Common myeloid progenitor, CD34-positive (primary cell): ENCODE data around the gene SLMAP.
A peak's percentile ranks its signal among the peaks of the same experiment; 100 is the strongest.

Experiments used
- CTCF ChIA-PET: fragments of 350-600 bp; sonication (Branson Sonifier 250); formaldehyde crosslinking; loops from one replicate; lab custom pipeline; 2021; ENCODE audit warnings: antibody characterized with exemption; lab: Charles Lee
- POLR2A ChIA-PET: fragments of 350-600 bp; sonication (Branson Sonifier 250); formaldehyde crosslinking; loops from one replicate; lab custom pipeline; 2021; ENCODE audit warnings: antibody characterized with exemption; lab: Charles Lee
- DNase-seq, 3 donors: peaks; one replicate each; pipeline versions ENCODE4 v3.0.0 to v3.0.0-alpha.2; 2013
- H3K27ac ChIP-seq, 2 experiments: 1 replicate in 1 of 2; 2 replicates in 1 of 2; pipeline ENCODE4 v1.7.0; 2013; ENCODE audit warnings: inconsistent platforms in 2 of 2, low read length in 2 of 2, mild to moderate bottlenecking in 2 of 2, low read depth in 1 of 2, moderate library complexity in 1 of 2; ENCODE audit not compliant: severe bottlenecking in 2 of 2, insufficient read depth in 1 of 2, poor library complexity in 1 of 2
- H3K27me3 ChIP-seq, 5 experiments: replicated peaks in 2 of 5; 1 replicate in 3 of 5; 2 replicates in 2 of 5; pipeline versions ENCODE4 v1.6.1 to v1.7.0; 2013; ENCODE audit warnings: low read length in 4 of 5, mild to moderate bottlenecking in 2 of 5, moderate library complexity in 2 of 5, inconsistent platforms in 1 of 5; ENCODE audit not compliant: insufficient read depth in 5 of 5, control insufficient read depth in 4 of 5
- H3K36me3 ChIP-seq, 4 experiments: 1 replicate in 2 of 4; 2 replicates in 2 of 4; pipeline versions ENCODE4 v1.6.1 to v1.7.0; 2013; ENCODE audit warnings: low read length in 3 of 4, control low read depth in 1 of 4, mild to moderate bottlenecking in 1 of 4; ENCODE audit not compliant: control insufficient read depth in 4 of 4, insufficient read depth in 4 of 4
- H3K4me1 ChIP-seq, 4 experiments: 1 replicate in 3 of 4; 2 replicates in 1 of 4; pipeline versions ENCODE4 v1.6.1 to v1.7.1; 2013; ENCODE audit warnings: low read length in 3 of 4, mild to moderate bottlenecking in 3 of 4, control low read depth in 1 of 4, inconsistent platforms in 1 of 4, moderate library complexity in 1 of 4; ENCODE audit not compliant: control insufficient read depth in 4 of 4, insufficient read depth in 4 of 4; ENCODE audit errors: control extremely low read depth in 1 of 4
- H3K4me3 ChIP-seq, 7 experiments: 1 replicate in 4 of 7; 2 replicates in 3 of 7; pipeline versions ENCODE4 v1.5.1 to v1.7.0; 2013; ENCODE audit warnings: mild to moderate bottlenecking in 7 of 7, low read length in 6 of 7, moderate library complexity in 6 of 7, inconsistent platforms in 2 of 7, low read depth in 2 of 7, control low read depth in 1 of 7; ENCODE audit not compliant: insufficient read depth in 4 of 7, control insufficient read depth in 1 of 7; ENCODE audit errors: extremely low read depth in 1 of 7
- H3K9me3 ChIP-seq, 5 experiments: 1 replicate in 4 of 5; 2 replicates in 1 of 5; pipeline versions ENCODE4 v1.6.1 to v1.7.1; 2013; ENCODE audit warnings: low read length in 4 of 5, mild to moderate bottlenecking in 2 of 5, inconsistent platforms in 1 of 5, low read depth in 1 of 5, moderate library complexity in 1 of 5; ENCODE audit not compliant: control insufficient read depth in 4 of 5, insufficient read depth in 2 of 5; ENCODE audit errors: control extremely low read depth in 1 of 5
- WGBS: methylation state at CpG from one replicate; pipeline ENCODE4 v1.1.5; 2013; ENCODE audit not compliant: insufficient coverage; 5-methylcytosine and 5-hydroxymethylcytosine counted together

SLMAP gene

DNA sequence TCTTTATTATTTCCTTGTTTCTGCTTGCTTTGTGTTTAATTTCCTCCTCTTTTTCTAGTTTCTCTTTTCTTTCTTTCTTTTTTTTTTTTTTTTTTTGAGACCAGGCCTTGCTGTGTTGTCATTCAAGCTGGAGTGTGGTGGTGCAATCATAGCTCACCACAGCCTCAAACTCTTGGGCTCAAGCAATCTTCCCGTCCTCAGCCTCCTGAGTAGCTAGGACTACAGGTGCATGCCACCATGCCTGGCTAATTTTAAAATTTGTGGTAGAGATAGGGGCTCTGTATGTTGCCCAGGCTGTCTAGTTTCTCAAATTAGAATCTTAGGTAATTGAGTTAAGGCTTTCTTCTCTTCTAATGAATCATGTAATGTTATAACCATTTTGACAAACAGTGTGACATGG is 22.4 kb downstream of the SLMAP start:
- peak in 1 of 3 donors; percentile 49 for DNase-seq
- Histone ChIP-seq H3K4me3 (no peak overlapping the region), H3K36me3 (peaks cover 0 to 2% (median under 1%) of the 10 kb centered on the region in 4 experiments), H3K4me1 (no peaks in the 10 kb centered on the region), H3K27me3 (no peaks in the 10 kb centered on the region), H3K27ac (no peak overlapping the region), H3K9me3 (no peaks in the 10 kb centered on the region)
- ChIA-PET CTCF (interaction anchor here (0.7 to 1.1 kb wide), 2 partner anchors 12 to 307 kb away, joined by 3 read pairs; no protein-coding TSS in a partner anchor), POLR2A (interaction anchor here (0.7 kb wide), 1 partner anchor 514 kb away, joined by 3 read pairs; no protein-coding TSS in a partner anchor)
- WGBS: no CpG with 5 or more reads among the region's 1 CpG

DNA sequence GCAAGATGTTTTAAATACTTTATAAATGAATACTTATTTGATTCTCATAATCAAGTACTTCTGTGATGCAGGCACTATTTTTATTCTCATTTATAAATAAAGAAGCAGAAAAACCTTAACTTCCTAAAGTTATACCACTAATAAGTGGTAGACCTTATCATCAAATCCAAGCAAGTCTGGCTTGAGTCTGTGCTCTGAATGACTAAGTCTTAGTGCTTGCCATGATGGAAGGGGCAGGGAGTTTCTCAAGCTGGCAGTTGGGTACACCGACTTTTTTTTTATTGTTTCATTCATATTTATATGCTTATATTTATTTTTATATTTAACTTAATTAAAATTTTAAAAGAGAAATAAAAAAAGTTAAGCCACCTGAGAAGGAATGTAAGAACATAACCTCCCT is 23.6 kb downstream of the SLMAP start:
- no peaks in the 10 kb centered on the region for H3K4me1 ChIP-seq
- no peaks in the 10 kb centered on the region for H3K27me3 ChIP-seq
- no peak overlapping the region for H3K27ac ChIP-seq
- no peaks in the 10 kb centered on the region for H3K9me3 ChIP-seq
- no peak overlapping the region for H3K4me3 ChIP-seq
- WGBS: no CpG with 5 or more reads among the region's 1 CpG
- POLR2A ChIA-PET: no interaction called here
- CTCF ChIA-PET: interaction anchor here (1.7 kb wide), 1 partner anchor 28 kb away, joined by 3 read pairs; no protein-coding TSS in a partner anchor
- H3K36me3 ChIP-seq: peaks cover 0 to 2% (median 2%) of the 10 kb centered on the region in 4 experiments
- peak in 2 of 3 donors; percentile 45 to 62 for DNase-seq

DNA sequence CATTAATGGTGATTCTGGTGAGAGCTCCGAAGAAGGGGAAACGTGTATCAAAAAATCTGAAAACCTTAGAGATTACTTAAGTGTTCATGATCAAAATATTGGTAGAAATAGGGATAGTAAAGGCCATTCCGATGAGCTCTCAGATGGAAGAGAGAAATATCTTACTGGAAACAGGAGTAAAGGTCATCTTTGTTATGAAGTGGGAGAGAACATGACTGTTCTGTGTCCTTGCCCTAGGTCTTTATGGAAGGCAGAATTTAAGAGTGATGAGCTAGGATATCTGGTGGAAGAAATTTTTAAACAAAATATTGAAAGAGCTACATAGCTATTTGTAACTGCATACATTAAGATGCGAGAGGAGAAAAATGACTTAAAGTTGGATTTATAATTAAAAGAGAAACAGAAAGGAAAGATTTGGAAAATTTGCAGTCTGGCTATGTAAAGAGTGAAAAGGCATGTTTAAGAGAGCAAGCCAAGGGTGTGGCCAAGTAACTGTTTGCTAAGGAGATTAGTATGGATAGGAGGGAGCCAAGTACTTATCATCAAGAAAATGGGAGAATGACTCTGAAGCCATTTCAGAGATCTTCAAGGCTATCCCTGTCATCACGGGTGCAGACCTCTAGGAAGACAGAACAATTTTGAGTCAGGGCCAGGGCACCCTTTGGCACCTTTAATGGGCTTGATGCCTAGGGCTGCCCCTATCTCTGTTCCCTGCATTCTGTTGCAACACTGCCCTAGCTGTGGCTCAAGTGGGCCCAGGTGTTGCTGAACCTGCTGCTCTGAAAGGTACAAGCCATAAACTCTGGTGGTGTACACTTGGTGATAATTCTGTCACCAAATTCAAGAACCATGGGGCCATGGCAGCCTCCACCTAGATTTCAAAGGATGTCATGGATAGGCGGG is 27.3 kb downstream of the SLMAP start:
- WGBS: 94% methylated on average over 6 of the region's 6 CpGs

DNA sequence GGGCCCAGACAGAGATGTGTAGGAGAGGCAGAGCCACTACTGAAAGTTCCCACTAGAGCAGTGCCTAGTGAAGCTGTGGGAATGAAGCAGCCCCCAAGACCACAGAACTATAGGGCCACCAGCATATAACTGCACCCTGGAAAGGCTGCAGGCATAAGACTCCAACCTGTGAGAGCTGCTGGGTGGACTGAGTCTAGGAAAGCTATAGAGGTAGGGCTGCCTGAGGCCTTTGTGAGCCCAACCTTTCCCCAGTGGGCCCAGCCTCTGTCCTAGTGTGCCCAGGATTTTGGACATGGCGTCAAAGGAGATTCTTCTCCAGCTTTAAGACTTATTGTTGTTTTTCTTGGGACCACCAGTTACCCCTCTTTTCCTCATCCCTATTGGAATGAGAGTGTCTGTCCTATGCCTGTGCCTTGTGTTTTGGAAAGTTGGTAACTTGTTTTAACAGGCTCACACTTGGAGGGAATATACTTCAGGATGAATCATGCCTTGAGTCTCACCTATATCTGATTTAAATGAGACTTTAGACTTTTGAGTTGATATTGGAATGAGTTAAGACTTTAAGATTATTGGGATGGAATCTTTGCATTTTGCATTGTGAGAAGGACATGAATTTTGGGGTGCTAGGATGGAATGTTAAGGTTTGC is 28.1 kb downstream of the SLMAP start:
- Histone ChIP-seq H3K9me3 (no peaks in the 10 kb centered on the region), H3K27me3 (no peaks in the 10 kb centered on the region), H3K4me1 (peaks cover 0 to 15% (median 14%) of the 10 kb centered on the region in 4 experiments), H3K4me3 (no peak overlapping the region), H3K36me3 (peaks cover 0 to 2% (median under 1%) of the 10 kb centered on the region in 4 experiments), H3K27ac (no peak overlapping the region)
- WGBS: no CpG with 5 or more reads among the region's 1 CpG
- ChIA-PET POLR2A (no interaction called here), CTCF (interaction anchor here (1.9 to 2.4 kb wide), 2 partner anchors 12 to 14 kb away, joined by 7 to 8 read pairs; no protein-coding TSS in a partner anchor)
- no peak for DNase-seq

More for the DNA sequence above, 27.3 kb downstream of the SLMAP start:
- no peak for DNase-seq
- peaks cover 0 to 13% (median 8%) of the 10 kb centered on the region in 4 experiments for H3K4me1 ChIP-seq
- peaks cover 0 to 2% (median under 1%) of the 10 kb centered on the region in 4 experiments for H3K36me3 ChIP-seq
- no peaks in the 10 kb centered on the region for H3K27me3 ChIP-seq
- no peak overlapping the region for H3K4me3 ChIP-seq
- ChIA-PET CTCF (interaction anchor here (0.7 to 2.4 kb wide), 4 partner anchors 12 to 26 kb away, joined by 3 to 8 read pairs (median 6); no protein-coding TSS in a partner anchor), POLR2A (no interaction called here)
- H3K9me3 ChIP-seq: no peaks in the 10 kb centered on the region
- no peak overlapping the region for H3K27ac ChIP-seq

DNA sequence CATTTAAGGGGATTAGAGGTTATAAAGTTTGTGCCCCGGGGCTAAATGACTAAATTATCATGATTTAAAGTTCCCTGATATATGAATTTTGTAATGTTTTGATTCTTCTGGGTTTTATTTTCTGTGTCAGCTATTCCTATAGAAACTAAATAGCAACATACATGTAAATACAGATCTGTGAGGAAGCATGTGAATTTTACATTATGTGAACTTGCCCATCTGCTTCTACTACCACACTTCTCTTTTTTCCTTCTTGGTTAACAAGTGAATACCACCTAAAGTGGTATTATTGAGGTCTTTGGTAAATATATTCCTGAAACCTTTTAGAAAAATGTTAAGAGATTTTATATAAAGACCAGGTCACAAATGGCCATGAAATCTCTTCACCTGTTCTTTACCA is 29.3 kb downstream of the SLMAP start:
- CTCF ChIA-PET: no interaction called here
- peaks cover 0 to 18% (median 14%) of the 10 kb centered on the region in 4 experiments for H3K4me1 ChIP-seq
- H3K27me3 ChIP-seq: no peaks in the 10 kb centered on the region
- no CpG with 5 or more reads among the region's 1 CpG for WGBS
- no peak overlapping the region for H3K27ac ChIP-seq
- H3K9me3 ChIP-seq: no peaks in the 10 kb centered on the region
- H3K4me3 ChIP-seq: no peak overlapping the region
- POLR2A ChIA-PET: interaction anchor here (0.7 kb wide), 1 partner anchor 62 kb away, joined by 3 read pairs; no protein-coding TSS in a partner anchor
- peaks cover 0 to 2% (median under 1%) of the 10 kb centered on the region in 4 experiments for H3K36me3 ChIP-seq
- peak in 2 of 3 donors; percentile 63 to 74 for DNase-seq

DNA sequence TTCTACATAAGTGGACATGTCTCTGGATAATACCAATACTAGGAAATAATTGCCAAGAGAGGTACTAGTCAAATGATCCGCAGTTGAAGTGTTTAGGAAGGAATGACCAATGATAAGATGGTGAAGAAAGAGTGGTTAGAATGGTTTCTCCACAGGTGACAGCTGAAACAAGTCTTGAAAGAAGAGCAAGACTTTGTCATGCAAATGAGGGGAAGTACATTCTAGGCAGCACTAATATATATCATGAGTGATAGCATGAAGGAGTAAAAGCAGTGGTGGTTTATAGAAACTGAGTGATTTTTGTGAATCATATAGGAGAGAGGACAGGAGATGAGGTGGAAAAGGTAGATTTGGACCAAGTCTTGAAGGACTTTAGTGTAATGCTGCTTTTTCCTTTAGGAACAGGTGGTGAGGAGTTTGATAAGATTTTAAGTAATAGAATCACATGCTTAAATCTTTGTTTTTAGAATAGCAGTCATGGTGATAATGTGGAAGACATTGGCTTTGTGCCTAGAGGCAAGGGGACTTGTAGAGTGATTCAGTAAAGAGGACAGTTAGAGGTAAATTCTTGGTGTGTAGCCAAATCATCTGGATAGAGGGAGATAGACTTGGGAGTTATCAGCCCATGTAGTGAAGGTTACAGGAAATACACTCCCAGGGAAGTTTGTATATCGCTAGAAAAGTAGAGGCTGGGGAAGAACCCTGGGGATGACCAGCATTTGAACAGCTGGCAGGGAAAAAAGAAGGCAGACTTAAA is 31.9 kb downstream of the SLMAP start:
- peak in 2 of 3 donors; percentile 57 to 68 for DNase-seq
- peaks cover 11 to 40% (median 28%) of the 10 kb centered on the region in 4 experiments for H3K4me1 ChIP-seq
- CTCF ChIA-PET: no interaction called here
- WGBS: 89% methylated on average over 2 of the region's 2 CpGs
- POLR2A ChIA-PET: no interaction called here
- peaks cover 0 to 2% (median 0%) of the 10 kb centered on the region in 4 experiments for H3K36me3 ChIP-seq
- H3K9me3 ChIP-seq: no peaks in the 10 kb centered on the region
- no peaks in the 10 kb centered on the region for H3K27me3 ChIP-seq
- no peak overlapping the region for H3K27ac ChIP-seq
- no peak overlapping the region for H3K4me3 ChIP-seq
